ENCODE measurements around the gene CCL25. TPM values are rescaled to one million over a fixed set of nuclear protein-coding genes. Genes with fewer than 3 reads are reported as not detected.

Gene CCL25
- total RNA-seq, 1 donor from 2014 or later: not detected

DNA sequence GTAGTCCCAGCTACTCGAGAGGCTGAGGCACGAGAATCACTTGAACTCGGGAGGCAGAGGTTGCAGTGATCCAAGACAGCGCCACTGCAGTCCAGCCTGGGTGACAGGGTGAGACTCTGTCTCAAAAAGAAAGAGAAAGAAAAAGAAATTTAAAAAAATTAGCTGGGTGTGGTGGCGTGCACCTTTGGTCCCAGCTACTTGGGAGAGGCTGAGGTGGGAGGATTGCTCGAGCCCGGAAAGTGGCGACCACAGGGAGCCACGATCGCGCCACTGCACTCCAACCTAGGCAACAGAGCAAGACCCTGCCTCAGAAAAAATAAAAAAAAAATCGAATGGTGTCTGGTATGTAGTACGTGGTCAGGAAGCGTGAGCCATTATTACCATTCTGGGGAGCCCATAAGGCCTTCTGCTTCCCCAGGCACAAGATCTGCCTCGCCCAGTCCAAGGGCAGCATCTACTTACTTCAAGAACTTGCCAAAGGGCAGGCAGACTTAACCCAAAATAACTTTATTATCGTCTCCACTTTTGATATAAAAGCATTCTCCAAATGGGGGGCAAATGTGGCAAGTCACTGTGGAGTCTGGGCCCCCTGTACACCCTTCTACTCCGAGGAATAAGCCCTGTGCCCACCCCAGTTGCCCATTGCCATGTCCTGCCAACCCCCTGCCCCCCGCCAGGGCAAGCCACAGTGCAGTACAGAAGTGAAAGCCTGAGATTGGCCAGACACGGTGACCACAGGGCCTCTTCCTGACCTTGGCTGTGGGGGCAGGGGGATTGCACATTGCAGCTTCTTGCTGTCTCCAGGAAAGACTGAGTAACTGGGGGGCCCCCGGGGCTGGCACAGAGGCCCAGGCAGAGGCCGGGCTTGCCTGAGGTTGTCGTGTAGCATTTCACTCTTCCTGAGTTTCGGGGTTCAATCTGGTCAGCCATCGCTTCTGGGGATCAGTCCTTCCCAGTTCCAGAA, 12.6 kb downstream of the CCL25 start:
- H3K4me3 ChIP-seq (ENCODE audit: low read depth, low read length): no peak overlapping the region
- no peaks in the 10 kb centered on the region for H3K36me3 ChIP-seq (ENCODE audit: control insufficient read depth, insufficient read depth, low read length)
- DNase-seq (ENCODE audit: low read depth): no peak
- TF ChIP-seq, protein P1, sequence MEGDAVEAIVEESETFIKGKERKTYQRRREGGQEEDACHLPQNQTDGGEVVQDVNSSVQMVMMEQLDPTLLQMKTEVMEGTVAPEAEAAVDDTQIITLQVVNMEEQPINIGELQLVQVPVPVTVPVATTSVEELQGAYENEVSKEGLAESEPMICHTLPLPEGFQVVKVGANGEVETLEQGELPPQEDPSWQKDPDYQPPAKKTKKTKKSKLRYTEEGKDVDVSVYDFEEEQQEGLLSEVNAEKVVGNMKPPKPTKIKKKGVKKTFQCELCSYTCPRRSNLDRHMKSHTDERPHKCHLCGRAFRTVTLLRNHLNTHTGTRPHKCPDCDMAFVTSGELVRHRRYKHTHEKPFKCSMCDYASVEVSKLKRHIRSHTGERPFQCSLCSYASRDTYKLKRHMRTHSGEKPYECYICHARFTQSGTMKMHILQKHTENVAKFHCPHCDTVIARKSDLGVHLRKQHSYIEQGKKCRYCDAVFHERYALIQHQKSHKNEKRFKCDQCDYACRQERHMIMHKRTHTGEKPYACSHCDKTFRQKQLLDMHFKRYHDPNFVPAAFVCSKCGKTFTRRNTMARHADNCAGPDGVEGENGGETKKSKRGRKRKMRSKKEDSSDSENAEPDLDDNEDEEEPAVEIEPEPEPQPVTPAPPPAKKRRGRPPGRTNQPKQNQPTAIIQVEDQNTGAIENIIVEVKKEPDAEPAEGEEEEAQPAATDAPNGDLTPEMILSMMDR (IDR thresholded peaks at IDR 0.05; ENCODE audit: insufficient read depth, low read length, poor library complexity, severe bottlenecking): no peak
- H3K27me3 ChIP-seq (ENCODE audit: control insufficient read depth, insufficient read depth, low read length): no peaks in the 10 kb centered on the region

DNA sequence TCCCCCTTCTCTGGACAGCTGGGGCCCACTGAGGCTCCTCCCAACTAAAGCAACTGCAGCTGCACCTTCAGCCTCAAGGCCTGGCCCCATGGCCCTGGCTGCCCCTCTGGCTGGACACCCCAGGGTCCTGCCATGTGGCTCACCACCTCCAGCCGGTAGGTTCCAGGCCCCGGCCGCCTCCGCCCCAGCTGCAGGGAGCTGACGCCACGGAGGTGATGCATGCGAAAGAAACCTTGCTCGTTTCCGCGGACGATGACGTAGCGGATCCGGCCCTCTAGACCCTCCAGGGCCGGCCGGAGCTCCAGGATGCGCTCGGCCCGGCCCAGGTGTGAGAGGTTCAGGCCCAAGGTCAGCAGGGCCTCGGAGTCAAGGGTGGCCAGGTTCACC, 13.3 kb downstream of the CCL25 start:
- TF ChIP-seq, protein P1 (IDR thresholded peaks at IDR 0.05; ENCODE audit: insufficient read depth, low read length, poor library complexity, severe bottlenecking): no peak
- Histone ChIP-seq H3K27me3 (ENCODE audit: control insufficient read depth, insufficient read depth, low read length) (no peaks in the 10 kb centered on the region), H3K4me3 (ENCODE audit: low read depth, low read length) (no peak overlapping the region), H3K36me3 (ENCODE audit: control insufficient read depth, insufficient read depth, low read length) (no peaks in the 10 kb centered on the region)
- DNase-seq (ENCODE audit: low read depth): no peak

DNA sequence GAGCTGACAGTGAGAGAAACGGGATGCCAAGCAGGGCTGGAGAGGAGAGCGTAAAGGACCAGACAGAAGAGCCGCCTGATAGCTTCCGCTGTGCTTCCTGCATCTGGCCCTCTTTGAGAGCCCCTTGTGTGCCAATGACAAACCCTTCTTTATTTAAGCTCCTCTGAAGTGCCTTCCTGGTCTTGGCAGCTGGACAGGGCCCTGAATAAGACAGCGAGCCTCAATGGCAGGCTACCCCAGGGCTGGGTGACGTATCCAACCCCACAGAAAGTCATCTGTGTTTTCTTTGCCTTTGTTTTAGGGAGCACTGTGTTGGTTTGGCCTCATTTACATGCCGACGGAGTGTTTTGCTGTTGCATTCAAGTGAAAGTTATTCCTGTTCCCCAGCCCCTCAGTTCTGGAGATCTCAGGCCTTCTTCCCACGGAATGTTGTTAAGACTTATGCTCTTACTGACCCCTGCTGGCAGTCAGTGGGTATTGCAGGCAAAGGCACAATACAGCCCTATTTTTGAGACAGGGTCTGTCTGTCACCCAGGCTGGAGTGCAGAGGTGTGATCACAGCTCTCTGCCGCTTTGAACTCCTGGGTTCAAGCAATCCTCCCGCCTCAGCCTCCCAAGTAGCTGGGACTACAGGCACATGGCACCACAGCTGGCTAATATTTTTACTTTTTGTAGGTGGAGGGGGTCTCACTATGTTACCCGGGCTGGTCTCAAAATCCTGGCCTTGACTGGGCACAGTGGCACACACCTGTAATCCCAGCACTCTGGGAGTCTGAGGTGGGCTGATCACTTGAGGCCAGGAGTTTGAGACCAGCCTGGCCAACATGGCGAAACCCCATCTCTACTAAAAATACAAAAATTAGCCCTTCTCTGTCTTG, 16.8 kb downstream of the CCL25 start:
- H3K4me3 ChIP-seq (ENCODE audit: low read depth, low read length): no peak overlapping the region
- no peak for DNase-seq (ENCODE audit: low read depth)
- H3K36me3 ChIP-seq (ENCODE audit: control insufficient read depth, insufficient read depth, low read length): no peaks in the 10 kb centered on the region
- TF ChIP-seq, protein P1 (IDR thresholded peaks at IDR 0.05; ENCODE audit: insufficient read depth, low read length, poor library complexity, severe bottlenecking): peak; percentile 61
- no peaks in the 10 kb centered on the region for H3K27me3 ChIP-seq (ENCODE audit: control insufficient read depth, insufficient read depth, low read length)

DNA sequence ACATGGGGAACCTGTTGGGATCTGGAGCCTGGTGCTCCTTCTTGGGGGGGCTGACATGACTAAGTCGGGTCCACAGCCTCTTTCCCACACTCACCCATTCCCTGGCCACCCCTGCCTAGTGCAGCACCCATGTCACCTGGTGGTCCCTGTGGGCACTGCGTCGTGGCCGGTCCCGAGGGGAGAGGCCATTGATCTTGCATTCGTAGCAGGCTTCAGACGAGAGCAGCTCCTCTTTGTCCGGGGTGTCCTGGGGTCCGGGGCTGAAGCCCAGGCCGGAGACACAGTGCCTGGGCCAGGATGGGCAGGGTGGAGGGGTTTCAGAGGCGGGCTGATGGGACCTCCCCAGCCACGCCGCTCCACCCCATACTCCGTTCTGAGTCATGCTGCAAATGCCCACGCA, 19.4 kb downstream of the CCL25 start:
- H3K4me3 ChIP-seq (ENCODE audit: low read depth, low read length): no peak overlapping the region
- DNase-seq (ENCODE audit: low read depth): no peak
- TF ChIP-seq, protein P1 (IDR thresholded peaks at IDR 0.05; ENCODE audit: insufficient read depth, low read length, poor library complexity, severe bottlenecking): no peak

DNA sequence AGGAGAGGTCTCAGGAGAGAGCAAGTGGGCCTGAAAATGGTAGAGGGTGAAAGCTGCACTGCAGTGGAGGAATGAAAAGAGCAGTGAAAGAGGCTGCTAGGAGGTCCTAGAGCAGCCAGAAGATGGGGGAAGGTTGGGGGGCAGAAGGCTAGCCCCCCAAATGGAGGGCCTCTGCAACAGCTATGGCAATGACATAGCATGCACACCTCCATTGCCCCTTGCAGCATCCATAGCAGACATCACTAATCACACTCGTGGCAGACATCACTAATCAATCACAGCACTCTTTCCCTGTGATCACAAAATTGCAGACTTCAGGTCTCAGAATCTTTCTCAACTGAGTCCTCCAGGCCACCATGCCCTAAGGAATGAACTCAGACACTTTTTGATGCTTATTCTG, 21.9 kb downstream of the CCL25 start:
- no peak for DNase-seq (ENCODE audit: low read depth)
- Histone ChIP-seq H3K4me3 (ENCODE audit: low read depth, low read length) (no peak overlapping the region), H3K36me3 (ENCODE audit: control insufficient read depth, insufficient read depth, low read length) (no peaks in the 10 kb centered on the region), H3K27me3 (ENCODE audit: control insufficient read depth, insufficient read depth, low read length) (no peaks in the 10 kb centered on the region)
- TF ChIP-seq, protein P1 (IDR thresholded peaks at IDR 0.05; ENCODE audit: insufficient read depth, low read length, poor library complexity, severe bottlenecking): no peak

More for the DNA sequence above, 19.4 kb downstream of the CCL25 start:
- no peaks in the 10 kb centered on the region for H3K27me3 ChIP-seq (ENCODE audit: control insufficient read depth, insufficient read depth, low read length)
- no peaks in the 10 kb centered on the region for H3K36me3 ChIP-seq (ENCODE audit: control insufficient read depth, insufficient read depth, low read length)
